H9 (cell line): ENCODE data around the gene SNAI1. TPM values are rescaled to one million over a fixed set of nuclear protein-coding genes. Genes with fewer than 3 reads are reported as not detected.
"Not testable (repeated sequence)": the region's sequence is repeated elsewhere in the genome, so short reads cannot be mapped to it uniquely, and the experiment has no call there.

Experiments
- DNase-seq: peaks from one replicate; pipeline ENCODE4 v3.0.0-alpha.2; 2017
- H2AFZ ChIP-seq: one replicate; pipeline ENCODE4 v1.6.1; 2013; ENCODE audit warnings: mild to moderate bottlenecking, low read length, control low read depth, moderate library complexity
- H2AK5ac ChIP-seq: 2 replicates; pipeline ENCODE4 v1.6.1; 2013; ENCODE audit warnings: low read length, control low read depth, mixed read lengths; ENCODE audit not compliant: insufficient read length
- H2BK120ac ChIP-seq: one replicate; pipeline ENCODE4 v1.6.1; 2013; ENCODE audit warnings: low read depth, mild to moderate bottlenecking, low read length, control low read depth, inconsistent platforms; ENCODE audit not compliant: poor library complexity, severe bottlenecking
- H2BK12ac ChIP-seq: 2 replicates; pipeline ENCODE4 v1.6.1; 2013; ENCODE audit warnings: low read length, control low read depth, mixed read lengths, low read depth; ENCODE audit not compliant: insufficient read length
- H2BK15ac ChIP-seq: 2 replicates; pipeline ENCODE4 v1.6.1; 2013; ENCODE audit warnings: low read depth, low read length, control low read depth
- H2BK20ac ChIP-seq: one replicate; pipeline ENCODE4 v1.6.1; 2013; ENCODE audit warnings: low read depth, mild to moderate bottlenecking, low read length, control low read depth, inconsistent platforms; ENCODE audit not compliant: poor library complexity, severe bottlenecking
- H2BK5ac ChIP-seq: 2 replicates; pipeline ENCODE4 v1.6.1; 2013; ENCODE audit warnings: low read length, control low read depth, mixed read lengths; ENCODE audit not compliant: insufficient read length
- H3K14ac ChIP-seq: 2 replicates; pipeline ENCODE4 v1.6.1; 2013; ENCODE audit warnings: low read length, control low read depth; ENCODE audit not compliant: insufficient read depth
- H3K18ac ChIP-seq: 2 replicates; pipeline ENCODE4 v1.6.1; 2013; ENCODE audit warnings: low read depth, mild to moderate bottlenecking, mixed read lengths, low read length, control low read depth; ENCODE audit not compliant: insufficient read length
- H3K23ac ChIP-seq: 2 replicates; pipeline ENCODE4 v1.6.1; 2013; ENCODE audit warnings: low read length, control low read depth, mixed read lengths, low read depth; ENCODE audit not compliant: insufficient read length
- H3K23me2 ChIP-seq: 2 replicates; pipeline ENCODE4 v1.6.1; 2013; ENCODE audit warnings: low read depth, mild to moderate bottlenecking, mixed read lengths, low read length, control low read depth; ENCODE audit not compliant: insufficient read length, poor library complexity, severe bottlenecking
- H3K27ac ChIP-seq: 2 replicates; pipeline ENCODE4 v1.5.1; 2013; ENCODE audit warnings: low read length, control low read depth, mixed read lengths, low read depth; ENCODE audit not compliant: insufficient read length
- H3K27me3 ChIP-seq: 2 replicates; pipeline ENCODE4 v1.6.1; 2013; ENCODE audit warnings: low read length, control low read depth, inconsistent platforms; ENCODE audit not compliant: insufficient read depth
- H3K4ac ChIP-seq: 2 replicates; pipeline ENCODE4 v1.6.1; 2013; ENCODE audit warnings: low read depth, mild to moderate bottlenecking, control low read depth, inconsistent platforms, low read length, moderate library complexity
- H3K4me1 ChIP-seq: 2 replicates; pipeline ENCODE4 v1.6.1; 2013; ENCODE audit warnings: low read length, control low read depth, inconsistent platforms; ENCODE audit not compliant: insufficient read depth
- H3K4me2 ChIP-seq: 2 replicates; pipeline ENCODE4 v1.6.1; 2013; ENCODE audit warnings: low read length, control low read depth, mixed read lengths; ENCODE audit not compliant: insufficient read length, insufficient read depth
- H3K56ac ChIP-seq: 2 replicates; pipeline ENCODE4 v1.6.1; 2013; ENCODE audit warnings: low read depth, mild to moderate bottlenecking, mixed read lengths, low read length, control low read depth; ENCODE audit not compliant: insufficient read length
- H3K79me1 ChIP-seq: 2 replicates; pipeline ENCODE4 v1.6.1; 2013; ENCODE audit warnings: low read depth, mild to moderate bottlenecking, moderate library complexity, low read length, control low read depth, inconsistent platforms; ENCODE audit not compliant: insufficient read depth, poor library complexity, severe bottlenecking
- H3K79me2 ChIP-seq: 2 replicates; pipeline ENCODE4 v1.6.1; 2013; ENCODE audit warnings: low read length, control low read depth, inconsistent platforms; ENCODE audit not compliant: insufficient read depth
- H3K9ac ChIP-seq: 2 replicates; pipeline ENCODE4 v1.6.1; 2013; ENCODE audit warnings: low read length, control low read depth, mixed read lengths; ENCODE audit not compliant: insufficient read length; ENCODE audit errors: extremely low read depth
- H3K9me3 ChIP-seq: one replicate; pipeline ENCODE4 v1.6.1; 2013; ENCODE audit warnings: low read depth, low read length, inconsistent platforms; ENCODE audit not compliant: control insufficient read depth
- H3T11ph ChIP-seq: one replicate; pipeline ENCODE4 v1.6.1; 2013; ENCODE audit warnings: mild to moderate bottlenecking, low read length, control low read depth, inconsistent platforms
- H4K20me1 ChIP-seq: one replicate; pipeline ENCODE4 v1.6.1; 2013; ENCODE audit not compliant: control insufficient read depth, insufficient read length, insufficient read depth
- H4K5ac ChIP-seq: 2 replicates; pipeline ENCODE4 v1.6.1; 2013; ENCODE audit warnings: low read depth, mild to moderate bottlenecking, mixed read lengths, low read length, control low read depth; ENCODE audit not compliant: insufficient read length
- H4K8ac ChIP-seq: replicated peaks from 2 replicates; pipeline ENCODE4 v1.6.1; 2013; ENCODE audit warnings: low read length, control low read depth, mixed read lengths, low read depth; ENCODE audit not compliant: insufficient read length
- H4K91ac ChIP-seq: 2 replicates; pipeline ENCODE4 v1.6.1; 2013; ENCODE audit warnings: low read depth, mild to moderate bottlenecking, moderate library complexity, mixed read lengths, low read length, control low read depth; ENCODE audit not compliant: insufficient read length
- H3K27ac Mint-ChIP-seq, 3 experiments: 2 replicates in 2 of 3; 3 replicates in 1 of 3; pipeline ENCODE4 v1.8.0; 2020 to 2021; ENCODE audit warnings: mixed read lengths in 3 of 3, mild to moderate bottlenecking in 1 of 3, moderate library complexity in 1 of 3
- H3K27me3 Mint-ChIP-seq: 2 replicates; pipeline ENCODE4 v1.8.0; 2021; ENCODE audit warnings: low read depth, mild to moderate bottlenecking, moderate library complexity, mixed read lengths
- H3K36me3 Mint-ChIP-seq, 3 experiments: 2 replicates in 2 of 3; 3 replicates in 1 of 3; pipeline ENCODE4 v1.8.0; 2020 to 2021; ENCODE audit warnings: low read depth in 3 of 3, mixed read lengths in 3 of 3; ENCODE audit not compliant: insufficient read depth in 1 of 3
- H3K4me1 Mint-ChIP-seq, 2 experiments: 2 replicates each; pipeline ENCODE4 v1.8.0; 2020; ENCODE audit warnings: mixed read lengths in 2 of 2
- H3K4me3 Mint-ChIP-seq, 2 experiments: 2 replicates in 1 of 2; 3 replicates in 1 of 2; pipeline ENCODE4 v1.8.0; 2020 to 2021; ENCODE audit warnings: mild to moderate bottlenecking in 2 of 2, mixed read lengths in 2 of 2, moderate library complexity in 1 of 2
- H3K9me3 Mint-ChIP-seq, 2 experiments: 2 replicates in 1 of 2; 3 replicates in 1 of 2; pipeline ENCODE4 v1.8.0; 2020; ENCODE audit warnings: mild to moderate bottlenecking in 2 of 2, mixed read lengths in 2 of 2, moderate library complexity in 1 of 2
- WGBS: extraction: QIAGEN DNeasy Blood & Tissue Kit; methylation state at CpG from one replicate; pipeline ENCODE4 v1.1.7; 2013; ENCODE audit warnings: missing lambda C conversion rate, low lambda C conversion rate, mixed read lengths; ENCODE audit not compliant: insufficient read length; ENCODE audit errors: extremely low coverage; 5-methylcytosine and 5-hydroxymethylcytosine counted together
- total RNA-seq: library from RNA; stranded (reverse); gene quantifications from 2 replicates; pipeline ENCODE4 v1.2.1, GENCODE V29; 2021
- TF ChIP-seq, protein P1 (sequence below): fragments of 200-600 bp; sonication (generic); conservative IDR thresholded peaks from 3 replicates; pipeline ENCODE4 v1.8.0; 2021; ENCODE audit warnings: antibody characterized with exemption, mild to moderate bottlenecking

Gene SNAI1
- total RNA-seq, 1 experiment from 2014 or later = 7.0 TPM

DNA sequence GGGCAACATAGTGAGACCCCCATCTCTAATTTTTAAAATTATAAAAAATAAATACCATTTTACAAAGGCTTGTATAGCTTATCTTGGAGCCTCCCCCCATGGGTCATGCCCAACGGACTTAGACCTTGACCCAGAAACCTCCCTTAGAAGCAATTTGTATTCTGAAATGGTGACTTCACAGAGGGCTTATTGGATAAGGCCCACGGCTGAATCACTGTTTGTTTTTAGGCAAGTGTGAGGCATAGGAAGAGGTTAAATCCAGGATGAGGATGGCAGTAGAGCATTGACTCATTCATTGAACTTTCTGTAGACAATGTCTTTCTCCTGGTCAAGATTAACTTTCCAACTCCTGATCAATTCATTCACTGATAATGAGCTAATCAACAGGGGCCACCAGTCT, 6.2 kb upstream of the SNAI1 start:
- Histone ChIP-seq H2AFZ (no peak overlapping the region), H2BK5ac (no peak overlapping the region), H3K4me2 (no peak overlapping the region), H2BK12ac (no peak overlapping the region), H4K8ac (no peak overlapping the region), H3K79me2 (no peaks in the 10 kb centered on the region), H3K14ac (no peak overlapping the region), H3K9me3 (no peaks in the 10 kb centered on the region), H3K79me1 (no peaks in the 10 kb centered on the region), H2BK15ac (no peak overlapping the region), H3K23ac (no peak overlapping the region), H4K5ac (no peak overlapping the region), H4K91ac (no peak overlapping the region), H4K20me1 (no peaks in the 10 kb centered on the region), H3T11ph (no peak overlapping the region), H3K18ac (no peak overlapping the region), H3K56ac (no peak overlapping the region), H2AK5ac (no peak overlapping the region), H2BK20ac (no peak overlapping the region), H3K27me3 (peaks cover 2% of the 10 kb centered on the region; the same call in 1 of the 2 replicates), H3K27ac (no peak overlapping the region), H2BK120ac (no peak overlapping the region), H3K4ac (no peak overlapping the region), H3K9ac (no peak overlapping the region), H3K23me2 (no peaks in the 10 kb centered on the region), H3K4me1 (peaks cover 4% of the 10 kb centered on the region)
- Mint-ChIP-seq H3K36me3 (no peaks in the 10 kb centered on the region; a peak in 1 of 7 replicates), H3K4me1 (peaks cover 27 to 34% of the 10 kb centered on the region in 2 experiments), H3K27me3 (peaks cover 28% of the 10 kb centered on the region), H3K27ac (no peak overlapping the region), H3K4me3 (no peak overlapping the region), H3K9me3 (no peaks in the 10 kb centered on the region; a peak in 1 of 5 replicates)
- TF ChIP-seq, protein P1, sequence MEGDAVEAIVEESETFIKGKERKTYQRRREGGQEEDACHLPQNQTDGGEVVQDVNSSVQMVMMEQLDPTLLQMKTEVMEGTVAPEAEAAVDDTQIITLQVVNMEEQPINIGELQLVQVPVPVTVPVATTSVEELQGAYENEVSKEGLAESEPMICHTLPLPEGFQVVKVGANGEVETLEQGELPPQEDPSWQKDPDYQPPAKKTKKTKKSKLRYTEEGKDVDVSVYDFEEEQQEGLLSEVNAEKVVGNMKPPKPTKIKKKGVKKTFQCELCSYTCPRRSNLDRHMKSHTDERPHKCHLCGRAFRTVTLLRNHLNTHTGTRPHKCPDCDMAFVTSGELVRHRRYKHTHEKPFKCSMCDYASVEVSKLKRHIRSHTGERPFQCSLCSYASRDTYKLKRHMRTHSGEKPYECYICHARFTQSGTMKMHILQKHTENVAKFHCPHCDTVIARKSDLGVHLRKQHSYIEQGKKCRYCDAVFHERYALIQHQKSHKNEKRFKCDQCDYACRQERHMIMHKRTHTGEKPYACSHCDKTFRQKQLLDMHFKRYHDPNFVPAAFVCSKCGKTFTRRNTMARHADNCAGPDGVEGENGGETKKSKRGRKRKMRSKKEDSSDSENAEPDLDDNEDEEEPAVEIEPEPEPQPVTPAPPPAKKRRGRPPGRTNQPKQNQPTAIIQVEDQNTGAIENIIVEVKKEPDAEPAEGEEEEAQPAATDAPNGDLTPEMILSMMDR = no peak
- DNase-seq = no peak
- WGBS = no CpG with 5 or more reads among the region's 2 CpGs

DNA sequence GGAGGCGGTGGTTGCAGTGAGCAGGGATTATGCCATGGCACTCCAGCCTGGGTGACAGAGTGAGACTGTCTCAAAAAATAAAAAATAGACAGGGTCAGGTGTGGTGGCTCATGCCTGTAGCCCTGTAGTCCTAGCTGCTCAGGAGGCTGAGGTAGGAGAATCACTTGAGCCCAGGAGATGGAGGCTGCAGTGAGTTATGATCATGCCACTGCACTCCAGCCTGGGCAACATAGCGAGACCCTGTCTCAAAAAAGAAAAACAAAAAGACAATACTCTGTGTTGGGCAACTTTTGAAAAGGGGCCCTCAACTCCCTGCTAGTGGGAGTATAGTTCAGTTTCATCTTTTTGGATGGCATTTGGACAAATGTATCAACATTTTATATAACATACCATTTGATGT, 5.0 kb upstream of the SNAI1 start:
- not testable (repeated sequence) for DNase-seq, H3K27ac Mint-ChIP-seq

More for the DNA sequence above, 5.0 kb upstream of the SNAI1 start:
- H3K4ac ChIP-seq, H3K27me3 ChIP-seq, H2BK20ac ChIP-seq, H3K9me3 ChIP-seq, H3K4me2 ChIP-seq, H3T11ph ChIP-seq, H3K79me2 ChIP-seq, H3K56ac ChIP-seq, H3K4me3 Mint-ChIP-seq, H3K27ac ChIP-seq, H4K5ac ChIP-seq, H2BK5ac ChIP-seq, H3K36me3 Mint-ChIP-seq, H4K20me1 ChIP-seq, H3K23me2 ChIP-seq, H2BK15ac ChIP-seq, H2BK12ac ChIP-seq, H3K14ac ChIP-seq, H3K9ac ChIP-seq, H3K23ac ChIP-seq, H3K9me3 Mint-ChIP-seq, H4K91ac ChIP-seq, H3K79me1 ChIP-seq, H4K8ac ChIP-seq, H3K18ac ChIP-seq, H3K4me1 ChIP-seq, H2AFZ ChIP-seq, H2AK5ac ChIP-seq, H2BK120ac ChIP-seq: not testable (repeated sequence)
- Mint-ChIP-seq H3K4me1 (peaks cover 35 to 42% of the 10 kb centered on the region in 2 experiments), H3K27me3 (peaks cover 36% of the 10 kb centered on the region)
- WGBS = no CpG with 5 or more reads among the region's 2 CpGs
